Measurements from ENCODE around the gene PDCD1LG2.
A peak's percentile ranks its signal among the peaks of the same experiment; 100 is the strongest.
"Not testable (repeated sequence)": the region's sequence is repeated elsewhere in the genome, so short reads cannot be mapped to it uniquely, and the experiment has no call there.

Gene PDCD1LG2

GRCh38 chr9:5493679-5494511 lies 16.4 kb upstream of the PDCD1LG2 start:
- DNase-seq (ENCODE audit: low read depth, low spot score), result peak; percentile 75

- DNase-seq (ENCODE audit: low read depth, low spot score), result not testable (repeated sequence)
Observed at GRCh38 chr9:5494765-5495164, 15.6 kb upstream of the PDCD1LG2 start.

- DNase-seq (ENCODE audit: low read depth, low spot score), result no peak
Observed at GRCh38 chr9:5499157-5499556, 11.2 kb upstream of the PDCD1LG2 start.

GRCh38 chr9:5499889-5500398 lies 10.4 kb upstream of the PDCD1LG2 start:
- peak; percentile 69 for DNase-seq (ENCODE audit: low read depth, low spot score)

GRCh38 chr9:5500441-5501235 lies 9.7 kb upstream of the PDCD1LG2 start:
- DNase-seq (ENCODE audit: low read depth, low spot score), result peak; percentile 90

GRCh38 chr9:5502553-5502952 lies 7.8 kb upstream of the PDCD1LG2 start:
- no peak for DNase-seq (ENCODE audit: low read depth, low spot score)

GRCh38 chr9:5509573-5509972 lies 758 bp upstream of the PDCD1LG2 start:
- peak; percentile 88 for DNase-seq (ENCODE audit: low read depth, low spot score)

- DNase-seq (ENCODE audit: low read depth, low spot score), result no peak
Observed at GRCh38 chr9:5510989-5511388, 658 bp downstream of the PDCD1LG2 start.

- DNase-seq (ENCODE audit: low read depth, low spot score), result peak; percentile 31
Observed at GRCh38 chr9:5511476-5511875, 1.1 kb downstream of the PDCD1LG2 start.

- DNase-seq (ENCODE audit: low read depth, low spot score), result no peak
Observed at GRCh38 chr9:5511935-5512580, 1.7 kb downstream of the PDCD1LG2 start.

GRCh38 chr9:5512658-5513452 lies 2.5 kb downstream of the PDCD1LG2 start:
- DNase-seq (ENCODE audit: low read depth, low spot score), result no peak

GRCh38 chr9:5513966-5514616 lies 3.8 kb downstream of the PDCD1LG2 start:
- DNase-seq (ENCODE audit: low read depth, low spot score), result no peak

- DNase-seq (ENCODE audit: low read depth, low spot score), result peak; percentile 72
Observed at GRCh38 chr9:5514617-5515260, 4.4 kb downstream of the PDCD1LG2 start.

- peak; percentile 66 for DNase-seq (ENCODE audit: low read depth, low spot score)
Observed at GRCh38 chr9:5515261-5515650, 4.9 kb downstream of the PDCD1LG2 start.

- no peak for DNase-seq (ENCODE audit: low read depth, low spot score)
Observed at GRCh38 chr9:5516453-5517220, 6.3 kb downstream of the PDCD1LG2 start.

GRCh38 chr9:5518171-5518936 lies 8.0 kb downstream of the PDCD1LG2 start:
- DNase-seq (ENCODE audit: low read depth, low spot score), result no peak

- no peak for DNase-seq (ENCODE audit: low read depth, low spot score)
Observed at GRCh38 chr9:5518937-5519319, 8.6 kb downstream of the PDCD1LG2 start.

GRCh38 chr9:5524090-5524489 lies 13.8 kb downstream of the PDCD1LG2 start:
- no peak for DNase-seq (ENCODE audit: low read depth, low spot score)
